Adrenal gland (tissue), 19 donors: ENCODE measurements around the gene NOX3. TPM values are rescaled to one million over a fixed set of nuclear protein-coding genes. Genes with fewer than 3 reads are reported as not detected.

Experiments
- DNase-seq, 7 donors: peaks; one replicate each; pipeline ENCODE4 v3.0.0-alpha.2; 2019 to 2020
- H3K27ac ChIP-seq, 5 donors: fragments of 200-600 bp; sonication (generic) in 4 of 5; 1 replicate in 3 of 5; 2 replicates in 2 of 5; pipeline versions ENCODE4 v1.5.1 to v1.8.0; 2016 to 2020; ENCODE audit warnings: mild to moderate bottlenecking in 1 of 5
- H3K27me3 ChIP-seq: fragments of 200-600 bp; 2 replicates; pipeline ENCODE4 v1.8.0; 2021
- H3K36me3 ChIP-seq, 2 donors: fragments of 200-600 bp; replicated peaks in 1 of 2; 1 replicate in 1 of 2; 2 replicates in 1 of 2; pipeline versions ENCODE4 v1.5.1 to v1.8.0; 2018 to 2022
- H3K4me1 ChIP-seq, 2 donors: fragments of 200-600 bp; replicated peaks in 1 of 2; 1 replicate in 1 of 2; 2 replicates in 1 of 2; pipeline versions ENCODE4 v1.5.1 to v1.8.0; 2018 to 2021
- H3K4me3 ChIP-seq, 4 donors: fragments of 200-600 bp; sonication (generic) in 3 of 4; one replicate each; pipeline ENCODE4 v1.5.1; 2016 to 2018
- H3K9me3 ChIP-seq, 3 donors: fragments of 200-600 bp; sonication (generic) in 1 of 3; replicated peaks in 1 of 3; 1 replicate in 2 of 3; 2 replicates in 1 of 3; pipeline versions ENCODE4 v1.5.1 to v1.8.0; 2016 to 2021
- CTCF ChIP-seq, 6 experiments: fragments of 450-650 bp in 4 of 6; fragments of 200-600 bp in 2 of 6; sonication (generic) in 1 of 6; IDR thresholded peaks; 1 replicate in 5 of 6; 2 replicates in 1 of 6; pipeline versions ENCODE4 v1.5.1 to v1.8.0; 2016 to 2021; ENCODE audit warnings: antibody characterized with exemption in 6 of 6, mild to moderate bottlenecking in 2 of 6, moderate library complexity in 1 of 6
- POLR2A ChIP-seq, 2 donors: fragments of 450-650 bp; IDR thresholded peaks; one replicate each; pipeline ENCODE4 v1.6.1; 2017; ENCODE audit warnings: antibody characterized with exemption in 2 of 2, mild to moderate bottlenecking in 2 of 2, moderate library complexity in 1 of 2
- WGBS, 4 donors: extraction: QIAGEN DNeasy Blood & Tissue Kit in 2 of 4; methylation state at CpG; one replicate each; pipeline versions ENCODE4 v1.1.5 to v1.1.7; 2013 to 2017; 5-methylcytosine and 5-hydroxymethylcytosine counted together
- intact Hi-C, 2 donors: fragments of 100-400 bp; cut with DNase I; formaldehyde crosslinking; loops; one replicate each; pipeline versions ENCODE4 v1.14.1 to v1.15.0; 2022 to 2023
- long read RNA-seq, 10 donors: library from polyadenylated mRNA in 3 of 10; unstranded in 2 of 10; stranded (forward) in 1 of 10; transcript quantifications; one replicate each; pipeline ENCODE4 v2.0.0 and lab custom pipeline, GENCODE V29; 2021 to 2026
- polyA plus RNA-seq, 3 donors: library from polyadenylated mRNA; stranded (reverse); fragments of 200-250 nt in 2 of 3; fragments of 350-450 nt in 1 of 3; fragmentation: Illumina TruSeq in 1 of 3; extraction: RNeasy Lipid Tissue Mini Kit (QIAGEN cat#74804) in 1 of 3; gene quantifications; one replicate each; pipeline ENCODE4 v1.2.3, GENCODE V29; 2013 to 2014
- total RNA-seq, 9 donors: library from RNA; depleted of rRNA in 4 of 9; stranded (reverse); fragments of >200 nt in 4 of 9; fragments of 120-200 nt in 1 of 9; fragmentation: NEBNext Ultra II Directional in 1 of 9; extraction: Animal tissue kit (Norgen Biotek cat#: 25700) in 1 of 9; gene quantifications; one replicate each; pipeline versions ENCODE4 v1.1.0 to v1.2.4, GENCODE V29; 2013 to 2023
- donor health status: healthy with polysubstance abuse.
- donor health status: Bipolar disorder and iron deficiency.
- donor health status: DM: yes; HTN: yes; CAD: no.
- donor health status: DM: no; HTN: no; CAD: no.
- donor health status: DM: no; HTN: no; CAD: no.
- donor health status: DM: yes; HTN: yes; CAD: no.

Gene NOX3
- total RNA-seq: not detected
- under 1 TPM in 2 of 3 donors, not detected in 1; 0.11 to 0.24 TPM for polyA plus RNA-seq
- long read RNA-seq, donor 1: 0 reads
- long read RNA-seq, donor 2: 0 reads
- long read RNA-seq, donor 3: 0 reads
- long read RNA-seq, donor 4: 0 reads
- long read RNA-seq, donor 5: 0 reads
- long read RNA-seq, donor 6: 0 reads
- long read RNA-seq, donor 7: 0 reads
- long read RNA-seq, donor 8: 0 reads
- long read RNA-seq, donor 9: 0 reads
- long read RNA-seq, donor 10: 0 reads

GRCh38 chr6:155455766-155456165 is at the start of gene NOX3:
Gene NOX3, minus strand, starts transcription at chr6:155455839. Its CDS starts 39 bp downstream, at chr6:155455800.
- WGBS, 4 donors: 73 to 80% (median 77%) methylated on average over 5 of the region's 5 CpGs
- H3K9me3 ChIP-seq: no peaks in the 10 kb centered on the region
- H3K27ac ChIP-seq: no peak within 1 kb of the TSS
- H3K36me3 ChIP-seq: no peaks in the 10 kb centered on the region
- no peak for TF ChIP-seq CTCF (IDR thresholded peaks at IDR 0.05)
- TF ChIP-seq POLR2A (IDR thresholded peaks at IDR 0.05): no peak
- no peak for DNase-seq
- intact Hi-C loops: no loop called here
- H3K4me1 ChIP-seq: peaks cover 17 to 22% of the 10 kb centered on the region in 2 donors
- no peaks in the 10 kb centered on the region for H3K27me3 ChIP-seq
- no peak within 1 kb of the TSS for H3K4me3 ChIP-seq

- peaks cover 8 to 12% of the 10 kb centered on the region in 2 donors for H3K4me1 ChIP-seq
- WGBS, 4 donors: 56 to 71% (median 64%) methylated on average over 5 of the region's 5 CpGs
- no peak for DNase-seq
- no peaks in the 10 kb centered on the region for H3K9me3 ChIP-seq
- TF ChIP-seq POLR2A (IDR thresholded peaks at IDR 0.05) (no peak), CTCF (IDR thresholded peaks at IDR 0.05) (no peak)
- no peaks in the 10 kb centered on the region for H3K27me3 ChIP-seq
- intact Hi-C loops: no loop called here
- peak overlapping the region in 1 of 4 donors; percentile 24 for H3K4me3 ChIP-seq
- no peaks in the 10 kb centered on the region for H3K36me3 ChIP-seq
- H3K27ac ChIP-seq: peak overlapping the region in 2 of 5 donors; percentile 1 to 67
Measured at GRCh38 chr6:155504848-155505607, 49.4 kb upstream of the NOX3 start.

- Histone ChIP-seq H3K27ac (no peak overlapping the region), H3K9me3 (no peaks in the 10 kb centered on the region), H3K36me3 (no peaks in the 10 kb centered on the region), H3K4me3 (no peak overlapping the region), H3K27me3 (no peaks in the 10 kb centered on the region), H3K4me1 (peaks cover 8 to 12% of the 10 kb centered on the region in 2 donors)
- intact Hi-C loops: no loop called here
- no peak for TF ChIP-seq CTCF (IDR thresholded peaks at IDR 0.05)
- no peak for TF ChIP-seq POLR2A (IDR thresholded peaks at IDR 0.05)
- DNase-seq: no peak
- WGBS, 4 donors: 86 to 100% (median 95%) methylated on average over 1 of the region's 1 CpG
Measured at GRCh38 chr6:155502393-155502792, 46.8 kb upstream of the NOX3 start.

GRCh38 chr6:155499574-155499973 is 43.9 kb upstream of the NOX3 start:
- H3K4me1 ChIP-seq: peaks cover 7 to 13% of the 10 kb centered on the region in 2 donors
- WGBS, 4 donors: 92 to 95% (median 95%) methylated on average over 4 of the region's 4 CpGs
- no peak overlapping the region for H3K27ac ChIP-seq
- no peaks in the 10 kb centered on the region for H3K9me3 ChIP-seq
- H3K36me3 ChIP-seq: no peaks in the 10 kb centered on the region
- no peak for DNase-seq
- H3K27me3 ChIP-seq: no peaks in the 10 kb centered on the region
- no peak for TF ChIP-seq POLR2A (IDR thresholded peaks at IDR 0.05)
- TF ChIP-seq CTCF (IDR thresholded peaks at IDR 0.05): no peak
- no peak overlapping the region for H3K4me3 ChIP-seq
- intact Hi-C loops: loop anchor here in 1 of 2 donors (10.0 kb wide), 1 partner anchor 175 kb away; no protein-coding TSS in a partner anchor
